Endothelial cell of umbilical vein (primary cell): Measurements from ENCODE around the gene ERCC6L. TPM values are rescaled to one million over a fixed set of nuclear protein-coding genes. Genes with fewer than 3 reads are reported as not detected.

Experiments
- BruUV-seq: library from RNA; stranded (reverse); fragments of 400-500 nt; replicated peaks from 2 replicates; lab custom pipeline; 2021; lab: Mats Ljungman, UMichigan
- CTCF ChIA-PET: fragments of 300-600, 350-600 bp; sonication (Branson Sonifier 250); formaldehyde crosslinking; loops from one replicate; lab custom pipeline; 2021; ENCODE audit warnings: antibody characterized with exemption, inconsistent platforms; lab: Charles Lee
- POLR2A ChIA-PET: fragments of 300-600, 350-600 bp; sonication (Branson Sonifier 250); formaldehyde crosslinking; loops from one replicate; lab custom pipeline; 2021; ENCODE audit warnings: antibody characterized with exemption, inconsistent platforms; lab: Charles Lee
- DNase-seq: peaks from one replicate; pipeline ENCODE4 v3.0.0-alpha.2; 2011; ENCODE audit warnings: low read depth, low spot score
- FAIRE-seq: peaks from 2 replicates; lab custom pipeline; 2011; peaks lifted over from hg19 to GRCh38; lab: Jason Lieb, UNC
- H2AFZ ChIP-seq: 2 replicates; pipeline ENCODE4 v1.6.0; 2012; ENCODE audit warnings: low read depth, low read length, control low read depth, inconsistent platforms
- H3K27ac ChIP-seq: 2 replicates; pipeline ENCODE4 v1.5.1; 2011; ENCODE audit warnings: low read depth, mild to moderate bottlenecking, control low read depth, low read length, moderate library complexity; ENCODE audit not compliant: insufficient read depth
- H3K27me3 ChIP-seq, 2 experiments: 2 replicates each; pipeline versions ENCODE4 v1.6.0 to v1.6.1; 2011; ENCODE audit warnings: low read length in 2 of 2, mixed read lengths in 1 of 2; ENCODE audit not compliant: control insufficient read depth in 2 of 2, insufficient read depth in 2 of 2
- H3K36me3 ChIP-seq, 2 experiments: 2 replicates in 1 of 2; 3 replicates in 1 of 2; pipeline ENCODE4 v1.5.1; 2011; ENCODE audit warnings: low read length in 2 of 2, mild to moderate bottlenecking in 1 of 2, moderate library complexity in 1 of 2; ENCODE audit not compliant: control insufficient read depth in 2 of 2, insufficient read depth in 2 of 2; ENCODE audit errors: extremely low read depth in 1 of 2
- H3K4me1 ChIP-seq: 3 replicates; pipeline ENCODE4 v1.5.1; 2011; ENCODE audit warnings: mild to moderate bottlenecking, low read length; ENCODE audit not compliant: control insufficient read depth, insufficient read depth; ENCODE audit errors: extremely low read depth
- H3K4me2 ChIP-seq: 2 replicates; pipeline ENCODE4 v1.6.1; 2011; ENCODE audit warnings: low read length, control low read depth, mixed read lengths; ENCODE audit not compliant: insufficient read depth
- H3K4me3 ChIP-seq, 3 experiments: fragments of 200-600 bp in 1 of 3; sonication (generic), shearing (Covaris generic) in 1 of 3; replicated peaks in 1 of 3; 2 replicates each; pipeline ENCODE4 v1.5.1; 2011 to 2016; ENCODE audit warnings: control low read depth in 3 of 3, low read length in 3 of 3, mild to moderate bottlenecking in 2 of 3, inconsistent platforms in 1 of 3, low read depth in 1 of 3, moderate library complexity in 1 of 3; ENCODE audit not compliant: insufficient read depth in 1 of 3
- H3K79me2 ChIP-seq: 2 replicates; pipeline ENCODE4 v1.6.0; 2012; ENCODE audit warnings: low read length, inconsistent platforms; ENCODE audit not compliant: control insufficient read depth, insufficient read depth
- H3K9ac ChIP-seq: replicated peaks from 2 replicates; pipeline ENCODE3; 2011; ENCODE audit warnings: low read length, control low read depth; ENCODE audit not compliant: insufficient read depth; ENCODE audit errors: extremely low read depth
- H3K9me1 ChIP-seq: replicated peaks from 3 replicates; pipeline ENCODE4 v1.6.0; 2011; ENCODE audit warnings: mild to moderate bottlenecking, low read length; ENCODE audit not compliant: control insufficient read depth, insufficient read depth; ENCODE audit errors: extremely low read depth
- H3K9me3 ChIP-seq: replicated peaks from 2 replicates; pipeline ENCODE4 v1.5.1; 2012; ENCODE audit warnings: low read length, inconsistent platforms; ENCODE audit not compliant: control insufficient read depth, insufficient read depth
- H4K20me1 ChIP-seq: replicated peaks from 2 replicates; pipeline ENCODE3; 2011; ENCODE audit warnings: mild to moderate bottlenecking, low read length; ENCODE audit not compliant: control insufficient read depth, insufficient read depth; ENCODE audit errors: extremely low read depth
- CTCF ChIP-seq, 2 donors: IDR thresholded peaks; 1 replicate in 1 of 2; 2 replicates in 1 of 2; pipeline ENCODE4 v1.5.1; 2011; ENCODE audit warnings: low read length in 2 of 2, mild to moderate bottlenecking in 2 of 2, moderate library complexity in 2 of 2, control low read depth in 1 of 2, inconsistent platforms in 1 of 2, low read depth in 1 of 2; ENCODE audit not compliant: insufficient read depth in 1 of 2; ENCODE audit errors: extremely low read depth in 1 of 2
- EZH2 ChIP-seq: IDR thresholded peaks from 2 replicates; pipeline ENCODE4 v1.6.1; 2012; ENCODE audit warnings: borderline replicate concordance, low read depth, mild to moderate bottlenecking, moderate library complexity, low read length, inconsistent platforms; ENCODE audit not compliant: severe bottlenecking
- FOS ChIP-seq: IDR thresholded peaks from 2 replicates; pipeline ENCODE4 v1.6.1; 2011; ENCODE audit warnings: mild to moderate bottlenecking, low read length, moderate library complexity, borderline replicate concordance; ENCODE audit not compliant: insufficient read depth
- GATA2 ChIP-seq: IDR thresholded peaks from 2 replicates; pipeline ENCODE4 v1.7.0; 2011; ENCODE audit warnings: low read depth, mild to moderate bottlenecking, moderate library complexity, mixed read lengths, low read length; ENCODE audit not compliant: insufficient read length, insufficient read depth
- JUN ChIP-seq: IDR thresholded peaks from 2 replicates; pipeline ENCODE4 v1.6.1; 2011; ENCODE audit warnings: borderline replicate concordance, low read depth; ENCODE audit not compliant: insufficient read length, insufficient read depth
- MYC ChIP-seq: IDR thresholded peaks from one replicate; pipeline ENCODE4 v1.6.1; 2011; ENCODE audit warnings: mild to moderate bottlenecking, low read depth, low read length
- POLR2A ChIP-seq: IDR thresholded peaks from 2 replicates; pipeline ENCODE4 v1.6.1; 2012; ENCODE audit warnings: low read depth, mild to moderate bottlenecking, control low read depth, low read length
- POLR2AphosphoS5 ChIP-seq: IDR thresholded peaks from 2 replicates; pipeline ENCODE4 v1.6.1; 2012; ENCODE audit warnings: low read depth, mild to moderate bottlenecking, control low read depth, low read length, moderate library complexity; ENCODE audit not compliant: insufficient read depth
- dilution Hi-C: fragments of 300-500 bp; cut with MboI; formaldehyde crosslinking; loops from one replicate; pipeline ENCODE4 v1.15.0; 2019; ENCODE audit warnings: low sequenced_read_pairs; ENCODE audit not compliant: extremely low pct_ligation_motif_present
- intact Hi-C: fragments of 100-400 bp; cut with micrococcal nuclease; formaldehyde crosslinking; loops from one replicate; pipeline ENCODE4 v1.10.0; 2022
- polyA plus RNA-seq, 4 experiments: library from polyadenylated mRNA; depleted of rRNA in 3 of 4; stranded (reverse) in 3 of 4; unstranded in 1 of 4; fragments of >200 nt; gene quantifications; 2 replicates each; pipeline versions ENCODE4 v1.2.1 to v1.2.3, GENCODE V29; 2011 to 2012; ENCODE audit warnings: missing spikeins in 1 of 4
- total RNA-seq: library from RNA; stranded (reverse); gene quantifications from 2 replicates; pipeline ENCODE4 v1.2.3, GENCODE V29; 2021
- TF ChIP-seq, protein P1 (sequence below): IDR thresholded peaks from 2 replicates; pipeline ENCODE4 v1.6.1; 2011; ENCODE audit not compliant: insufficient read depth, insufficient read length

The ERCC6L gene
- total and polyA plus RNA-seq, 2 donors (not counting 3 experiments of a cell fraction or from before 2014, with no cell fraction given), result 0.92 to 6.7 TPM

GRCh38 chrX:72270316-72270866 lies 31.6 kb upstream of the ERCC6L start:
- ChIA-PET CTCF (interaction anchor here (0.8 to 2.4 kb wide), 2 partner anchors 25 to 27 kb away, joined by 3 to 9 read pairs; no protein-coding TSS in a partner anchor), POLR2A (no interaction called here)
- dilution Hi-C loops, result no loop called here
- intact Hi-C loops, result no loop called here
- Histone ChIP-seq H3K4me3 (no peak overlapping the region), H3K4me2 (no peak overlapping the region), H3K4me1 (peaks cover 46% of the 10 kb centered on the region), H3K79me2 (peaks cover 28% of the 10 kb centered on the region), H3K27ac (peak overlapping the region; percentile 28), H3K9ac (no peak overlapping the region), H3K36me3 (peaks cover 19 to 21% of the 10 kb centered on the region in 2 experiments), H4K20me1 (no peaks in the 10 kb centered on the region), H3K27me3 (no peaks in the 10 kb centered on the region), H3K9me3 (no peaks in the 10 kb centered on the region), H3K9me1 (no peaks in the 10 kb centered on the region), H2AFZ (no peak overlapping the region)
- FAIRE-seq (no peak), DNase-seq (no peak)
- BruUV-seq, result no TSS peak
- TF ChIP-seq FOS, result no peak
- TF ChIP-seq GATA2, result no peak
- TF ChIP-seq, protein P1, sequence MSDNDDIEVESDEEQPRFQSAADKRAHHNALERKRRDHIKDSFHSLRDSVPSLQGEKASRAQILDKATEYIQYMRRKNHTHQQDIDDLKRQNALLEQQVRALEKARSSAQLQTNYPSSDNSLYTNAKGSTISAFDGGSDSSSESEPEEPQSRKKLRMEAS, result no peak
- TF ChIP-seq EZH2, result no peak
- no peak for TF ChIP-seq CTCF (IDR thresholded peaks at IDR 0.05; ENCODE audit: extremely low read depth in 1 of 2, insufficient read depth in 1 of 2, low read depth in 1 of 2, low read length in 2 of 2)
- no peak for TF ChIP-seq MYC
- no peak for TF ChIP-seq JUN
- TF ChIP-seq POLR2AphosphoS5, result no peak
- no peak for TF ChIP-seq POLR2A
